CD14-positive monocyte (primary cell): ENCODE results near the gene MED13L. TPM values are rescaled to one million over a fixed set of nuclear protein-coding genes. Genes with fewer than 3 reads are reported as not detected.
A peak's percentile ranks its signal among the peaks of the same experiment; 100 is the strongest.

Experiments used
- DNase-seq, 3 donors: peaks; one replicate each; pipeline ENCODE4 v3.0.0-alpha.2; 2011 to 2022
- H2AFZ ChIP-seq: 2 replicates; pipeline ENCODE4 v1.6.0; 2012; ENCODE audit warnings: mild to moderate bottlenecking, low read depth, low read length, inconsistent platforms; ENCODE audit not compliant: insufficient read depth, poor library complexity, severe bottlenecking
- H3K27ac ChIP-seq, 2 donors: 1 replicate in 1 of 2; 2 replicates in 1 of 2; pipeline ENCODE4 v1.5.1; 2012 to 2013; ENCODE audit warnings: low read length in 2 of 2, control low read depth in 1 of 2, inconsistent platforms in 1 of 2, low read depth in 1 of 2, mild to moderate bottlenecking in 1 of 2
- H3K27me3 ChIP-seq, 2 donors: one replicate each; pipeline versions ENCODE4 v1.6.0 to v1.6.1; 2011 to 2013; ENCODE audit warnings: low read length in 2 of 2; ENCODE audit not compliant: control insufficient read depth in 2 of 2, insufficient read depth in 2 of 2
- H3K36me3 ChIP-seq, 2 donors: replicated peaks in 1 of 2; 1 replicate in 1 of 2; 2 replicates in 1 of 2; pipeline versions ENCODE4 v1.5.1 to v1.6.1; 2012 to 2013; ENCODE audit warnings: low read length in 2 of 2, control low read depth in 1 of 2, inconsistent platforms in 1 of 2, mild to moderate bottlenecking in 1 of 2; ENCODE audit not compliant: insufficient read depth in 2 of 2, control insufficient read depth in 1 of 2
- H3K4me1 ChIP-seq, 2 donors: 1 replicate in 1 of 2; 2 replicates in 1 of 2; pipeline versions ENCODE4 v1.5.1 to v1.6.1; 2012 to 2013; ENCODE audit warnings: low read length in 2 of 2, control low read depth in 1 of 2, inconsistent platforms in 1 of 2, mild to moderate bottlenecking in 1 of 2, moderate library complexity in 1 of 2; ENCODE audit not compliant: insufficient read depth in 2 of 2, control insufficient read depth in 1 of 2
- H3K4me2 ChIP-seq: replicated peaks from 2 replicates; pipeline ENCODE3; 2012; ENCODE audit warnings: low read length, moderate library complexity, mild to moderate bottlenecking; ENCODE audit not compliant: poor library complexity, severe bottlenecking; ENCODE audit errors: extremely low read depth
- H3K4me3 ChIP-seq, 3 experiments: fragments of 200-600 bp in 1 of 3; sonication (generic) in 1 of 3; replicated peaks in 1 of 3; 1 replicate in 2 of 3; 2 replicates in 1 of 3; pipeline ENCODE4 v1.5.1; 2011 to 2013; ENCODE audit warnings: low read length in 3 of 3, mild to moderate bottlenecking in 3 of 3, control low read depth in 2 of 3, low read depth in 2 of 3, inconsistent platforms in 1 of 3, moderate library complexity in 1 of 3
- H3K79me2 ChIP-seq: 2 replicates; pipeline ENCODE4 v1.6.0; 2012; ENCODE audit warnings: mild to moderate bottlenecking, control low read depth, inconsistent platforms, low read length, moderate library complexity; ENCODE audit not compliant: insufficient read depth
- H3K9ac ChIP-seq: 2 replicates; pipeline ENCODE4 v1.6.0; 2017; ENCODE audit warnings: low read length, mild to moderate bottlenecking; ENCODE audit not compliant: insufficient read depth, poor library complexity, severe bottlenecking
- H3K9me3 ChIP-seq, 2 donors: replicated peaks in 1 of 2; 1 replicate in 1 of 2; 2 replicates in 1 of 2; pipeline versions ENCODE4 v1.5.1 to v1.6.1; 2012 to 2013; ENCODE audit warnings: low read length in 2 of 2, control low read depth in 1 of 2; ENCODE audit not compliant: control insufficient read depth in 1 of 2, insufficient read depth in 1 of 2
- H4K20me1 ChIP-seq: 2 replicates; pipeline ENCODE4 v1.6.0; 2012; ENCODE audit warnings: mild to moderate bottlenecking, low read length, control low read depth, moderate library complexity; ENCODE audit not compliant: insufficient read depth
- H3K27ac Mint-ChIP-seq, 7 donors: one replicate each; pipeline ENCODE4 v1.8.0; 2020; ENCODE audit warnings: mild to moderate bottlenecking in 7 of 7, mixed read lengths in 7 of 7, moderate library complexity in 6 of 7, inconsistent platforms in 2 of 7
- H3K27me3 Mint-ChIP-seq, 3 donors: one replicate each; pipeline ENCODE4 v1.8.0; 2021 to 2022; ENCODE audit warnings: low read depth in 3 of 3, mild to moderate bottlenecking in 3 of 3, mixed read lengths in 3 of 3, moderate library complexity in 3 of 3, inconsistent platforms in 1 of 3
- H3K36me3 Mint-ChIP-seq, 2 donors: one replicate each; pipeline ENCODE4 v1.8.0; 2020; ENCODE audit warnings: mixed read lengths in 2 of 2, inconsistent platforms in 1 of 2, mild to moderate bottlenecking in 1 of 2
- H3K4me1 Mint-ChIP-seq: one replicate; pipeline ENCODE4 v1.8.0; 2020; ENCODE audit warnings: mild to moderate bottlenecking, mixed read lengths
- H3K4me3 Mint-ChIP-seq, 2 donors: one replicate each; pipeline ENCODE4 v1.8.0; 2020; ENCODE audit warnings: mild to moderate bottlenecking in 2 of 2, mixed read lengths in 2 of 2, moderate library complexity in 1 of 2
- H3K9me3 Mint-ChIP-seq, 7 donors: one replicate each; pipeline ENCODE4 v1.8.0; 2020 to 2022; ENCODE audit warnings: mixed read lengths in 7 of 7, mild to moderate bottlenecking in 6 of 7, moderate library complexity in 6 of 7, inconsistent platforms in 2 of 7
- CTCF ChIP-seq: fragments of 200-600 bp; IDR thresholded peaks from one replicate; pipeline ENCODE4 v1.8.0; 2022; ENCODE audit warnings: antibody characterized with exemption, mild to moderate bottlenecking
- WGBS: methylation state at CpG from one replicate; pipeline ENCODE4 v1.1.5; 2013; ENCODE audit warnings: missing lambda C conversion rate; ENCODE audit not compliant: insufficient coverage; 5-methylcytosine and 5-hydroxymethylcytosine counted together
- intact Hi-C, 2 donors: fragments of 100-400 bp; cut with micrococcal nuclease; formaldehyde crosslinking; loops; one replicate each; pipeline versions ENCODE4 v1.15.0 to v1.15.1; 2023
- polyA plus RNA-seq, 3 donors: library from polyadenylated mRNA; depleted of rRNA in 1 of 3; unstranded in 2 of 3; stranded (reverse) in 1 of 3; fragments of 300-500 nt in 2 of 3; fragments of >200 nt in 1 of 3; fragmentation: Illumina TruSeq in 2 of 3; gene quantifications; 1 replicate in 2 of 3; 2 replicates in 1 of 3; pipeline ENCODE4 v1.2.3, GENCODE V29; 2012 to 2021

Gene MED13L
- polyA plus RNA-seq, 3 donors, result 4.4 to 42.0 (median 7.5) TPM

GRCh38 chr12:116301621-116302020, 24.1 kb upstream of the MED13L start:
- Mint-ChIP-seq H3K9me3 (no peaks in the 10 kb centered on the region), H3K4me1 (peaks cover 64% of the 10 kb centered on the region), H3K4me3 (no peak overlapping the region), H3K27ac (peak overlapping the region in 1 of 7 donors; percentile 89), H3K27me3 (peaks cover 0 to 2% (median 2%) of the 10 kb centered on the region in 3 donors), H3K36me3 (no peaks in the 10 kb centered on the region)
- no CpG with 5 or more reads among the region's 4 CpGs for WGBS
- intact Hi-C loops, result no loop called here
- no peak overlapping the region for H2AFZ ChIP-seq
- H3K27ac ChIP-seq, result no peak overlapping the region
- H3K4me3 ChIP-seq, result no peak overlapping the region
- no peaks in the 10 kb centered on the region for H3K36me3 ChIP-seq
- no peaks in the 10 kb centered on the region for H3K27me3 ChIP-seq
- H3K4me1 ChIP-seq, result peaks cover 48 to 58% of the 10 kb centered on the region in 2 donors
- no peaks in the 10 kb centered on the region for H4K20me1 ChIP-seq
- H3K9me3 ChIP-seq, result no peaks in the 10 kb centered on the region
- no peak for DNase-seq
- H3K9ac ChIP-seq, result no peak overlapping the region
- H3K79me2 ChIP-seq, result no peaks in the 10 kb centered on the region
- H3K4me2 ChIP-seq, result no peak overlapping the region
- no peak for TF ChIP-seq CTCF

- Mint-ChIP-seq H3K4me3 (no peak overlapping the region), H3K36me3 (no peaks in the 10 kb centered on the region), H3K27me3 (peaks cover 0 to 4% (median 3%) of the 10 kb centered on the region in 3 donors), H3K4me1 (peaks cover 62% of the 10 kb centered on the region), H3K27ac (peak overlapping the region in 4 of 7 donors; percentile 47 to 66 (median 56)), H3K9me3 (peaks cover 0 to 4% (median 0%) of the 10 kb centered on the region in 7 donors)
- no peaks in the 10 kb centered on the region for H3K79me2 ChIP-seq
- H3K9me3 ChIP-seq, result no peaks in the 10 kb centered on the region
- H3K4me3 ChIP-seq, result no peak overlapping the region
- WGBS, result 89% methylated on average over 9 of the region's 9 CpGs
- no peak overlapping the region for H3K4me2 ChIP-seq
- no peak overlapping the region for H3K27ac ChIP-seq
- no peak for TF ChIP-seq CTCF
- intact Hi-C loops, result no loop called here
- peaks cover 48 to 54% of the 10 kb centered on the region in 2 donors for H3K4me1 ChIP-seq
- no peaks in the 10 kb centered on the region for H4K20me1 ChIP-seq
- H3K9ac ChIP-seq, result no peak overlapping the region
- peak overlapping the region; percentile 60 for H2AFZ ChIP-seq
- no peaks in the 10 kb centered on the region for H3K36me3 ChIP-seq
- no peaks in the 10 kb centered on the region for H3K27me3 ChIP-seq
- no peak for DNase-seq
These were observed 22.3 kb upstream of the MED13L start for GRCh38 chr12:116299665-116300328.
